ENCODE results near the gene SLC26A6. TPM values are rescaled to one million over a fixed set of nuclear protein-coding genes. Genes with fewer than 3 reads are reported as not detected.

Gene SLC26A6
- total and polyA plus RNA-seq, 8 donors = 14.8 to 279 (median 54.0) TPM

DNA sequence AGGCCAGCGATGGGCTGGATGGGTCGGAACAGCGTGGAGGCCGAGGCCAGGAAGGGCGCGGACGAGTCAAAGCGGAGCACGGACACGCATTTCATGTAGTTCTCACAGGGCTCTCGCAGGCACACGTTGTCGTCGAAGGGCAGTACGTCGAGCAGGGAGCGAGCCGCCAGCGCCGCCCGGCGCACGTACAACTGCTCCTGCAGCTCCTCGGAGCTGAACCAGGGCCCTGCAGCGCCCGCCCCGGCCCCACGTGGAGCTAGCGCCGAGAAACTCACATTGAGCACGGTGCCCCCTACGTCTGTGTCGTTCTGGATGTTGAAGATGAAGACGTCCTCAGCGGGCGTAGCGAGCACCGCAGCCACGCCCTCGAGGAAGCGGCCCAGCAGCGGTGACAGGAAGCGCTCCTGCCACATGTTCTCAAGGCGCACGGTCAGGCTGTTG, 21.6 kb upstream of the SLC26A6 start:
- Histone ChIP-seq H3K4me3 (peak overlapping the region; percentile 59 to 72 (median 62)), H3K36me3 (no peaks in the 10 kb centered on the region), H3K9me3 (no peaks in the 10 kb centered on the region), H3K27ac (peak overlapping the region; percentile 70 to 84 (median 77)), H3K27me3 (peaks cover 0 to 45% (median 25%) of the 10 kb centered on the region in 3 donors), H3K4me1 (peaks cover 20 to 29% (median 26%) of the 10 kb centered on the region in 4 donors)
- intact Hi-C loops (cut with DNase I; ENCODE audit: low total_unique reads) = no loop called here
- TF ChIP-seq POLR2AphosphoS5 (IDR thresholded peaks at IDR 0.05) (no peak), CTCF (IDR thresholded peaks at IDR 0.05) (no peak), POLR2A (IDR thresholded peaks at IDR 0.05) (no peak), EP300 (IDR thresholded peaks at IDR 0.05) (no peak)
- WGBS, 5 donors = 42 to 70% (median 58%) methylated on average over 41 to 45 of the region's 45 CpGs
- peak in 1 of 2 donors; percentile 47 for DNase-seq

DNA sequence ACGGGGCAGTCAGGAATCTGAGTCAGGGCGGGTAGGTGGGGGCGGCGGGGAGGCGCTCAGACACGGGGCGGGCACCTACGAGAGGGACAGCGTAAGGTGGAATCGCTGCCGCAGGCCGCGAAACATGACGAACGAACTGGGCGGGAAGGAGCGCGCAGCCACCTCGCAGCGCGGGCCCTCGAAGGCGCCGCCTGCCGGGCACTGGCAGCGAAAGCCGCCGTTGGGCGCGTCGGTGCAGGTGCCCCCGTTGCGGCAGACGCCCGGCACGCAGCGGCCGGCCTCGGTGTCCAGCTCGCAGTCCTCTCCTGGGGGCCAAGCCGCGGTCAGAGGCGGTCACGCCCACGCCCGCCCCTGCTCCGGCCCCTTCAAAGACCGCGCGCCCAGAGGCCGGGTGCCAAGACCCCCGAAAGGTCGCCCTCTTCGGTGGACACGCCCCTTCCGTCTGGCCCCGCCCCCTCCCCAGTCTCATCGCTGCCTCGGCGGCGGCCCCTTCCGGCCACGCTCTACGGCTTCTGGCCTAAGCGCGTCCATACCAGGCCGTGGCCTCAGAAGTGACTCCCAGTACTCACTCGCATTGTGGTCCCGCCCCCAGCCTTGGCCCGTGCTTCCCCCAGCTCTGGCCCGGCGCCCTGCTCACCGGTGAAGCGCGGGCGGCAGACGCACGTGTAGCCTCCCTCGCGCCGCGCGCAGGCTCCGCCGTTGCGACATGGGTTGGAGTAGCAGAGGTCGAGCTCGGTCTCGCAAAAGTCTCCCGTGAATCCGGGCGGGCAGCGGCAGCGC, 21.0 kb upstream of the SLC26A6 start:
- H3K9me3 ChIP-seq = no peaks in the 10 kb centered on the region
- peak; percentile 78 to 95 for DNase-seq
- TF ChIP-seq POLR2A (IDR thresholded peaks at IDR 0.05) (no peak), CTCF (IDR thresholded peaks at IDR 0.05) (peak in 5 of 7 experiments; percentile 26 to 77 (median 66)), EP300 (IDR thresholded peaks at IDR 0.05) (no peak), POLR2AphosphoS5 (IDR thresholded peaks at IDR 0.05) (peak; percentile 6 to 22 (median 18))
- intact Hi-C loops (cut with DNase I; ENCODE audit: low total_unique reads) = no loop called here
- peak overlapping the region; percentile 59 to 72 (median 62) for H3K4me3 ChIP-seq
- peak overlapping the region; percentile 70 to 84 (median 77) for H3K27ac ChIP-seq
- H3K36me3 ChIP-seq = no peaks in the 10 kb centered on the region
- peaks cover 15 to 23% (median 19%) of the 10 kb centered on the region in 4 donors for H3K4me1 ChIP-seq
- 2 to 9% (median 4%) methylated on average over 18 to 94 of the region's 94 CpGs for WGBS, 5 donors
- H3K27me3 ChIP-seq = peaks cover 0 to 39% (median 19%) of the 10 kb centered on the region in 3 donors

DNA sequence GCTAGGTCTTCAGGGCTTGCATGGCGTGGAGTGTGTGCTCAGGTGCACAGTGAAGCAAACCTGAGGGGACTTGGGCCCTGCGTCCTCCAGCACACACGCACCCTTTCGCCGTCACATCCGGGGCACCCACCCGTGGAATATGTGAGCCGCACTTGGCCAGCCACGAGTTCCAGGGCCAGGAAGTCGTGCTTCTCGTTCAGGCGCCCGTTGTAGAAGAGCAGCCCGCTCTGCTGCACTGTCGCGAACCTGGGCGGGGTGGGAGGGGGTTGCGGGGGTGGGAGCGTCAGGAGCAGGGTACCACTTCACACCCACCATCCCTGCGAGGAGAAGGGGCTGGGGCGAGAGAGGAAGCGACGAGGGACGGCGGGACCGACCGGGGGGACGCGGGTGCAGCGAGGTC, 20.3 kb upstream of the SLC26A6 start:
- TF ChIP-seq POLR2AphosphoS5 (IDR thresholded peaks at IDR 0.05) = no peak
- no peak for TF ChIP-seq CTCF (IDR thresholded peaks at IDR 0.05)
- TF ChIP-seq EP300 (IDR thresholded peaks at IDR 0.05) = no peak
- no peak for TF ChIP-seq POLR2A (IDR thresholded peaks at IDR 0.05)
- peaks cover 14 to 19% (median 17%) of the 10 kb centered on the region in 4 donors for H3K4me1 ChIP-seq
- peak in 1 of 2 donors; percentile 54 for DNase-seq
- 14 to 34% (median 15%) methylated on average over 20 to 30 of the region's 30 CpGs for WGBS, 5 donors
- H3K27me3 ChIP-seq = peaks cover 0 to 33% (median 13%) of the 10 kb centered on the region in 3 donors
- peak overlapping the region; percentile 70 to 84 (median 77) for H3K27ac ChIP-seq
- peak overlapping the region; percentile 59 to 72 (median 62) for H3K4me3 ChIP-seq
- intact Hi-C loops (cut with DNase I; ENCODE audit: low total_unique reads) = no loop called here
- H3K9me3 ChIP-seq = no peaks in the 10 kb centered on the region
- H3K36me3 ChIP-seq = no peaks in the 10 kb centered on the region

GRCh38 chr3:48655063-48655462, 19.8 kb upstream of the SLC26A6 start:
- no peak overlapping the region for H3K4me3 ChIP-seq
- no peak for TF ChIP-seq POLR2A (IDR thresholded peaks at IDR 0.05)
- TF ChIP-seq CTCF (IDR thresholded peaks at IDR 0.05) = no peak
- TF ChIP-seq POLR2AphosphoS5 (IDR thresholded peaks at IDR 0.05) = no peak
- no peak for TF ChIP-seq EP300 (IDR thresholded peaks at IDR 0.05)
- peaks cover 0 to 28% (median 10%) of the 10 kb centered on the region in 3 donors for H3K27me3 ChIP-seq
- no peak overlapping the region for H3K27ac ChIP-seq
- DNase-seq = no peak
- 93 to 97% (median 96%) methylated on average over 11 to 12 of the region's 12 CpGs for WGBS, 5 donors
- no peaks in the 10 kb centered on the region for H3K36me3 ChIP-seq
- H3K4me1 ChIP-seq = peaks cover 14 to 19% (median 17%) of the 10 kb centered on the region in 4 donors
- intact Hi-C loops (cut with DNase I; ENCODE audit: low total_unique reads) = no loop called here
- no peaks in the 10 kb centered on the region for H3K9me3 ChIP-seq
